Measurements from ENCODE around the gene FAM107B. TPM values are rescaled to one million over a fixed set of nuclear protein-coding genes. Genes with fewer than 3 reads are reported as not detected.

FAM107B gene
- total RNA-seq, 1 experiment from 2014 or later, result 24.5 TPM

DNA sequence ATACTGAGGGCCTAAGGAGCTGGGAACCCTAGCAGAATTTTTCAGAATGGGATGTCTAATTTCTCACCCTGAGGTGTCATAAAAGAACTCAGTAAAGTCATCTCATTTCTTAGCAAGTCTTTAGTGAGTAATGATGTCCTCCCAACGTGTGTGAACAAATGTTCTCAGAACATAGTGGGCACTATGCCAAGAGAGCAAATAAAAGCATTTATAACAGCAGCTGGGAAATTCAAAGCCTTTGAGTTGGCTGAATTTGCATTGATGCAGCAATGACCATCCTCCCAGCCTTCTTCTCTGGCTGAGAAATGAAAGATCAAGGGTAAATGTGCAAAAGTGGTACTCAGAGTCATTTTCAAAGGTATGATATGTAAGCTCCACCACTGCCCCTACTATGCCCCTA lies 109.4 kb downstream of the FAM107B start:
- no peaks in the 10 kb centered on the region for H3K79me1 ChIP-seq (ENCODE audit: insufficient read depth, low read depth, low read length, poor library complexity, severe bottlenecking)
- H4K8ac ChIP-seq (replicated peaks; ENCODE audit: insufficient read length, low read depth, low read length), result no peak overlapping the region
- no peak overlapping the region for H2AFZ ChIP-seq (ENCODE audit: low read length)
- no peak overlapping the region for H3K18ac ChIP-seq (ENCODE audit: insufficient read length, low read depth, low read length)
- no peak overlapping the region for H3T11ph ChIP-seq (ENCODE audit: low read length)
- no peaks in the 10 kb centered on the region for H4K20me1 ChIP-seq (ENCODE audit: control insufficient read depth, insufficient read depth, insufficient read length)
- no peaks in the 10 kb centered on the region for H3K4me1 ChIP-seq (ENCODE audit: insufficient read depth, low read length)
- H3K27ac Mint-ChIP-seq, result no peak overlapping the region
- H3K56ac ChIP-seq (ENCODE audit: insufficient read length, low read depth, low read length), result no peak overlapping the region
- H3K79me2 ChIP-seq (ENCODE audit: insufficient read depth, low read length), result no peaks in the 10 kb centered on the region
- no peaks in the 10 kb centered on the region for H3K23me2 ChIP-seq (ENCODE audit: insufficient read length, low read depth, low read length, poor library complexity, severe bottlenecking)
- H3K14ac ChIP-seq (ENCODE audit: insufficient read depth, low read length), result no peak overlapping the region
- no peak overlapping the region for H2BK20ac ChIP-seq (ENCODE audit: low read depth, low read length, poor library complexity, severe bottlenecking)
- H3K4me1 Mint-ChIP-seq, result no peaks in the 10 kb centered on the region
- no peaks in the 10 kb centered on the region for H3K27me3 ChIP-seq (ENCODE audit: insufficient read depth, low read length)
- no peak overlapping the region for H2BK12ac ChIP-seq (ENCODE audit: insufficient read length, low read depth, low read length)
- no peak overlapping the region for H3K23ac ChIP-seq (ENCODE audit: insufficient read length, low read depth, low read length)
- no peak overlapping the region for H3K27ac ChIP-seq (ENCODE audit: insufficient read length, low read depth, low read length)
- H3K9ac ChIP-seq (ENCODE audit: extremely low read depth, insufficient read length, low read length), result no peak overlapping the region
- H4K5ac ChIP-seq (ENCODE audit: insufficient read length, low read depth, low read length), result no peak overlapping the region
- H2BK15ac ChIP-seq (ENCODE audit: low read depth, low read length), result no peak overlapping the region
- H3K36me3 Mint-ChIP-seq (ENCODE audit: insufficient read depth in 1 of 3, low read depth in 3 of 3), result peaks cover 0 to 1% (median 0%) of the 10 kb centered on the region in 3 experiments; a peak in 3 of 7 replicates
- H2BK5ac ChIP-seq (ENCODE audit: insufficient read length, low read length), result no peak overlapping the region
- H3K9me3 Mint-ChIP-seq, result peaks cover 4 to 8% of the 10 kb centered on the region in 2 experiments; a peak in 4 of 5 replicates
- H2BK120ac ChIP-seq (ENCODE audit: low read depth, low read length, poor library complexity, severe bottlenecking), result no peak overlapping the region
- H2AK5ac ChIP-seq (ENCODE audit: insufficient read length, low read length), result no peak overlapping the region
- H3K4me3 Mint-ChIP-seq, result no peak overlapping the region
- H3K27me3 Mint-ChIP-seq (ENCODE audit: low read depth), result 0 out of 2 replicates have a peak, but pooled peaks cover 2% of the 10 kb centered on the region
- TF ChIP-seq, protein P1, sequence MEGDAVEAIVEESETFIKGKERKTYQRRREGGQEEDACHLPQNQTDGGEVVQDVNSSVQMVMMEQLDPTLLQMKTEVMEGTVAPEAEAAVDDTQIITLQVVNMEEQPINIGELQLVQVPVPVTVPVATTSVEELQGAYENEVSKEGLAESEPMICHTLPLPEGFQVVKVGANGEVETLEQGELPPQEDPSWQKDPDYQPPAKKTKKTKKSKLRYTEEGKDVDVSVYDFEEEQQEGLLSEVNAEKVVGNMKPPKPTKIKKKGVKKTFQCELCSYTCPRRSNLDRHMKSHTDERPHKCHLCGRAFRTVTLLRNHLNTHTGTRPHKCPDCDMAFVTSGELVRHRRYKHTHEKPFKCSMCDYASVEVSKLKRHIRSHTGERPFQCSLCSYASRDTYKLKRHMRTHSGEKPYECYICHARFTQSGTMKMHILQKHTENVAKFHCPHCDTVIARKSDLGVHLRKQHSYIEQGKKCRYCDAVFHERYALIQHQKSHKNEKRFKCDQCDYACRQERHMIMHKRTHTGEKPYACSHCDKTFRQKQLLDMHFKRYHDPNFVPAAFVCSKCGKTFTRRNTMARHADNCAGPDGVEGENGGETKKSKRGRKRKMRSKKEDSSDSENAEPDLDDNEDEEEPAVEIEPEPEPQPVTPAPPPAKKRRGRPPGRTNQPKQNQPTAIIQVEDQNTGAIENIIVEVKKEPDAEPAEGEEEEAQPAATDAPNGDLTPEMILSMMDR (conservative IDR thresholded peaks at IDR 0.05), result no peak
- H3K9me3 ChIP-seq (ENCODE audit: control insufficient read depth, low read depth, low read length), result no peaks in the 10 kb centered on the region
- no peak overlapping the region for H4K91ac ChIP-seq (ENCODE audit: insufficient read length, low read depth, low read length)
- H3K4me2 ChIP-seq (ENCODE audit: insufficient read depth, insufficient read length, low read length), result no peak overlapping the region
- WGBS (ENCODE audit: extremely low coverage, insufficient read length, low lambda C conversion rate), result no CpG with 5 or more reads among the region's 1 CpG
- no peak for DNase-seq
- H3K4ac ChIP-seq (ENCODE audit: low read depth, low read length), result no peak overlapping the region

Data from H9 (cell line).